SK-N-SH (cell line): ENCODE measurements around the gene FMNL2. TPM values are rescaled to one million over a fixed set of nuclear protein-coding genes. Genes with fewer than 3 reads are reported as not detected.

Experiments
- CTCF ChIA-PET: fragments of 300-600, 350-600 bp; formaldehyde crosslinking; extraction: SDS; loops from one replicate; lab custom pipeline; 2021; lab: Yijun Ruan, JAX
- POLR2A ChIA-PET: fragments of 350-600 bp; sonication (Branson Sonifier 250); formaldehyde crosslinking; extraction: SDS; loops from one replicate; lab custom pipeline; 2020; ENCODE audit warnings: antibody characterized with exemption, inconsistent platforms; lab: Yijun Ruan, JAX
- DNase-seq: peaks from one replicate; pipeline ENCODE4 v3.0.0; 2012
- H2AFZ ChIP-seq: fragments of 200-600 bp; sonication (generic); 2 replicates; pipeline ENCODE4 v1.8.1; 2016; ENCODE audit warnings: antibody characterized with exemption, mild to moderate bottlenecking, low read depth
- H3F3A ChIP-seq: fragments of 200-600 bp; sonication (generic); replicated peaks from 2 replicates; pipeline ENCODE3; 2016; ENCODE audit warnings: antibody characterized with exemption, mild to moderate bottlenecking; ENCODE audit not compliant: insufficient read depth
- H3K27ac ChIP-seq, 2 experiments: fragments of 200-500 bp in 1 of 2; fragments of 200-600 bp in 1 of 2; sonication (Bioruptor generic) in 1 of 2; sonication (generic), shearing (Covaris generic) in 1 of 2; 2 replicates each; pipeline versions ENCODE4 v1.5.1 to v1.6.1; 2014 to 2016; ENCODE audit warnings: low read depth in 2 of 2, inconsistent platforms in 1 of 2, low read length in 1 of 2, mild to moderate bottlenecking in 1 of 2, mixed read lengths in 1 of 2
- H3K27me3 ChIP-seq: fragments of 200-600 bp; sonication (generic), shearing (Covaris generic); 2 replicates; pipeline ENCODE4 v1.6.1; 2016; ENCODE audit warnings: mixed run types; ENCODE audit not compliant: insufficient read depth
- H3K36me3 ChIP-seq, 2 experiments: fragments of 200-500 bp in 1 of 2; fragments of 200-600 bp in 1 of 2; sonication (Bioruptor generic) in 1 of 2; sonication (generic) in 1 of 2; replicated peaks in 1 of 2; 2 replicates each; pipeline versions ENCODE3 to v1.5.1; 2014 to 2016; ENCODE audit warnings: low read length in 1 of 2, mild to moderate bottlenecking in 1 of 2; ENCODE audit not compliant: insufficient read depth in 2 of 2, control insufficient read depth in 1 of 2
- H3K4me1 ChIP-seq, 2 experiments: fragments of 200-500 bp in 1 of 2; fragments of 200-600 bp in 1 of 2; sonication (Bioruptor generic) in 1 of 2; sonication (generic), shearing (Covaris generic) in 1 of 2; 2 replicates each; pipeline versions ENCODE4 v1.5.1 to v1.6.1; 2014 to 2016; ENCODE audit warnings: low read depth in 1 of 2, low read length in 1 of 2, mixed run types in 1 of 2; ENCODE audit not compliant: insufficient read depth in 2 of 2, control insufficient read depth in 1 of 2
- H3K4me2 ChIP-seq: fragments of 200-600 bp; sonication (generic), shearing (Covaris generic); 2 replicates; pipeline ENCODE4 v1.6.1; 2017; ENCODE audit warnings: mixed run types
- H3K4me3 ChIP-seq, 2 experiments: fragments of 200-500 bp in 1 of 2; fragments of 200-600 bp in 1 of 2; sonication (Bioruptor generic) in 1 of 2; sonication (generic), shearing (Covaris generic) in 1 of 2; 2 replicates each; pipeline versions ENCODE4 v1.5.1 to v1.8.1; 2014 to 2016; ENCODE audit warnings: low read depth in 2 of 2, inconsistent platforms in 1 of 2, low read length in 1 of 2, mild to moderate bottlenecking in 1 of 2, mixed read lengths in 1 of 2, moderate library complexity in 1 of 2
- H3K79me2 ChIP-seq: fragments of 200-600 bp; sonication (generic); 2 replicates; pipeline ENCODE4 v1.8.1; 2017; ENCODE audit warnings: mild to moderate bottlenecking; ENCODE audit not compliant: insufficient read depth
- H3K9ac ChIP-seq: fragments of 200-600 bp; sonication (generic); 2 replicates; pipeline ENCODE4 v1.6.1; 2017; ENCODE audit warnings: mixed run types
- H3K9me2 ChIP-seq: fragments of 200-600 bp; sonication (generic); 2 replicates; pipeline ENCODE4 v1.6.1; 2017; ENCODE audit warnings: mixed run types
- H3K9me3 ChIP-seq: fragments of 200-600 bp; sonication (generic); 2 replicates; pipeline ENCODE4 v1.6.1; 2017; ENCODE audit warnings: mixed run types, mild to moderate bottlenecking, moderate library complexity
- H4K20me1 ChIP-seq: fragments of 200-600 bp; sonication (generic); 2 replicates; pipeline ENCODE4 v1.6.1; 2017; ENCODE audit warnings: mild to moderate bottlenecking, mixed run types; ENCODE audit not compliant: insufficient read depth
- EZH2phosphoT487 ChIP-seq: fragments of 200-600 bp; sonication (generic); IDR thresholded peaks from 2 replicates; pipeline ENCODE4 v1.6.1; 2017; ENCODE audit warnings: low read depth, mixed run types, mild to moderate bottlenecking, antibody characterized with exemption, moderate library complexity, borderline replicate concordance
- FOSL2 ChIP-seq: IDR thresholded peaks from 2 replicates; pipeline ENCODE4 v1.4.0; 2012; ENCODE audit warnings: low read depth, mild to moderate bottlenecking, moderate library complexity, borderline replicate concordance
- FOXM1 ChIP-seq: IDR thresholded peaks from 2 replicates; pipeline ENCODE4 v1.4.0; 2012; ENCODE audit warnings: low read depth, mild to moderate bottlenecking
- GABPA ChIP-seq: IDR thresholded peaks from 2 replicates; pipeline ENCODE4 v1.4.0; 2012; ENCODE audit warnings: low read depth, mild to moderate bottlenecking
- JUND ChIP-seq: IDR thresholded peaks from 2 replicates; pipeline ENCODE4 v1.4.0; 2012
- MAX ChIP-seq: IDR thresholded peaks from 2 replicates; pipeline ENCODE4 v1.4.0; 2012; ENCODE audit warnings: low read depth
- MEF2A ChIP-seq: IDR thresholded peaks from 2 replicates; pipeline ENCODE4 v1.4.0; 2012; ENCODE audit warnings: low read depth, borderline replicate concordance
- MXI1 ChIP-seq: IDR thresholded peaks from 2 replicates; pipeline ENCODE4 v1.6.1; 2012; ENCODE audit warnings: mild to moderate bottlenecking, low read depth, low read length, improper control_type of control experiment
- POLR2AphosphoS5 ChIP-seq: IDR thresholded peaks from 2 replicates; pipeline ENCODE4 v1.6.1; 2012; ENCODE audit warnings: low read depth, low read length
- RAD21 ChIP-seq: IDR thresholded peaks from 2 replicates; pipeline ENCODE4 v1.6.1; 2012; ENCODE audit warnings: mild to moderate bottlenecking, low read length
- RCOR1 ChIP-seq: fragments of 150-350 bp; IDR thresholded peaks from 2 replicates; pipeline ENCODE4 v1.6.1; 2017; ENCODE audit warnings: antibody characterized with exemption, low read length
- REST ChIP-seq: IDR thresholded peaks from 2 replicates; pipeline ENCODE4 v1.6.1; 2012; ENCODE audit warnings: mild to moderate bottlenecking, low read depth, low read length, moderate library complexity
- RFX5 ChIP-seq: IDR thresholded peaks from 2 replicates; pipeline ENCODE4 v1.6.1; 2012; ENCODE audit warnings: mild to moderate bottlenecking, improper control_type of control experiment, low read length
- SMC3 ChIP-seq: IDR thresholded peaks from 2 replicates; pipeline ENCODE4 v1.6.1; 2012; ENCODE audit warnings: low read depth, low read length, improper control_type of control experiment
- USF2 ChIP-seq: fragments of 150-350 bp; IDR thresholded peaks from 2 replicates; pipeline ENCODE4 v1.6.1; 2017; ENCODE audit warnings: antibody characterized with exemption, low read length, low read depth, borderline replicate concordance
- WGBS: methylation state at CpG from one replicate; pipeline ENCODE4 v1.1.6; 2017; ENCODE audit warnings: low lambda C conversion rate; 5-methylcytosine and 5-hydroxymethylcytosine counted together
- polyA plus RNA-seq, 3 experiments: library from polyadenylated mRNA; depleted of rRNA; stranded (reverse); fragments of >200 nt; gene quantifications; 2 replicates each; pipeline ENCODE4 v1.2.3, GENCODE V29; 2012

Gene FMNL2
- polyA plus RNA-seq, 1 of the 3 experiments (the other 2 are of a cell fraction): 14.5 TPM

- Histone ChIP-seq H3K4me2 (no peak overlapping the region), H3K9ac (no peak overlapping the region), H4K20me1 (no peaks in the 10 kb centered on the region), H3F3A (no peaks in the 10 kb centered on the region), H3K4me3 (no peak overlapping the region), H3K27ac (peak overlapping the region; percentile 2 to 55; a peak in 1 of 4 replicates), H3K4me1 (peaks cover 18 to 23% of the 10 kb centered on the region in 2 experiments; a peak in 3 of 4 replicates), H2AFZ (no peak overlapping the region), H3K36me3 (no peaks in the 10 kb centered on the region), H3K79me2 (peaks cover 9% of the 10 kb centered on the region; the same call in 1 of the 2 replicates), H3K9me2 (no peaks in the 10 kb centered on the region), H3K27me3 (no peaks in the 10 kb centered on the region), H3K9me3 (no peaks in the 10 kb centered on the region)
- no peak for TF ChIP-seq GABPA
- TF ChIP-seq RAD21: no peak
- no peak for TF ChIP-seq REST
- TF ChIP-seq MAX: no peak
- TF ChIP-seq FOSL2: no peak
- TF ChIP-seq EZH2phosphoT487: no peak
- TF ChIP-seq SMC3: no peak
- TF ChIP-seq RCOR1: no peak
- no peak for TF ChIP-seq RFX5
- no peak for TF ChIP-seq MXI1
- TF ChIP-seq FOXM1: no peak
- no peak for TF ChIP-seq MEF2A
- no peak for TF ChIP-seq USF2
- TF ChIP-seq JUND: no peak
- TF ChIP-seq POLR2AphosphoS5: no peak
- POLR2A ChIA-PET: no interaction called here
- no peak for DNase-seq
- CTCF ChIA-PET: interaction anchor here (0.7 to 1.0 kb wide), 2 partner anchors 93 to 358 kb away, joined by 3 read pairs; no protein-coding TSS in a partner anchor
- 83% methylated on average over 7 of the region's 7 CpGs for WGBS
Measured at GRCh38 chr2:152534460-152535135, 199.6 kb downstream of the FMNL2 start.
